GM12878 (cell line): ENCODE data around the gene FAM120A. TPM values are rescaled to one million over a fixed set of nuclear protein-coding genes. Genes with fewer than 3 reads are reported as not detected.

ENCODE experiments used
- ATAC-seq: fragments of 200-7000 bp; cut with Tn5 transposase; 3 replicates; pipeline ENCODE4 v1.9.1; 2020; ENCODE audit warnings: mild to moderate bottlenecking, moderate library complexity
- BruUV-seq: library from RNA; stranded (reverse); fragments of 400-500 nt; replicated peaks from 2 replicates; lab custom pipeline; 2021; lab: Mats Ljungman, UMichigan
- CTCF ChIA-PET: fragments of 300-600 bp; sonication (Branson Sonifier 250); formaldehyde crosslinking; extraction: SDS; loops from one replicate; lab custom pipeline; 2021; ENCODE audit warnings: inconsistent platforms; lab: Yijun Ruan, JAX
- POLR2A ChIA-PET: fragments of 350-600 bp; formaldehyde crosslinking; extraction: SDS; loops from one replicate; lab custom pipeline; 2021; ENCODE audit warnings: inconsistent platforms; lab: Charles Lee
- RAD21 ChIA-PET: fragments of 300-600 bp; sonication (Branson Sonifier 250); formaldehyde crosslinking; loops from one replicate; lab custom pipeline; 2023; ENCODE audit warnings: antibody characterized with exemption; ENCODE audit not compliant: unreplicated experiment; lab: Charles Lee
- SMC1A ChIA-PET: fragments of 300-600 bp; sonication (Branson Sonifier 250); formaldehyde crosslinking; loops from one replicate; lab custom pipeline; 2023; ENCODE audit not compliant: unreplicated experiment, uncharacterized antibody; lab: Charles Lee
- DNase-seq: peaks from one replicate; pipeline ENCODE4 v3.0.0-alpha.2; 2011; ENCODE audit warnings: low read depth, low spot score
- FAIRE-seq: peaks from 3 replicates; lab custom pipeline; 2011; peaks lifted over from hg19 to GRCh38; lab: Jason Lieb, UNC
- H2AFZ ChIP-seq: 2 replicates; pipeline ENCODE4 v1.6.0; 2011; ENCODE audit warnings: low read depth, low read length, control low read depth; ENCODE audit not compliant: control insufficient read depth
- H3K27ac ChIP-seq: 2 replicates; pipeline ENCODE4 v1.5.1; 2011; ENCODE audit warnings: control low read depth; ENCODE audit not compliant: control insufficient read depth, insufficient read depth
- H3K27me3 ChIP-seq, 2 experiments: replicated peaks in 1 of 2; 2 replicates each; pipeline versions ENCODE4 v1.6.0 to v1.6.1; 2011; ENCODE audit warnings: low read length in 1 of 2; ENCODE audit not compliant: control insufficient read depth in 2 of 2, insufficient read depth in 2 of 2
- H3K36me3 ChIP-seq, 2 experiments: 2 replicates each; pipeline ENCODE4 v1.5.1; 2011; ENCODE audit warnings: low read length in 1 of 2; ENCODE audit not compliant: control insufficient read depth in 2 of 2, insufficient read depth in 2 of 2
- H3K4me1 ChIP-seq: 2 replicates; pipeline ENCODE4 v1.6.1; 2011; ENCODE audit warnings: mild to moderate bottlenecking, low read length, moderate library complexity, mixed read lengths; ENCODE audit not compliant: control insufficient read depth, insufficient read depth
- H3K4me2 ChIP-seq: 2 replicates; pipeline ENCODE4 v1.6.0; 2011; ENCODE audit warnings: control low read depth; ENCODE audit not compliant: control insufficient read depth, insufficient read depth
- H3K4me3 ChIP-seq: fragments of 200-600 bp; sonication (generic); 2 replicates; pipeline ENCODE4 v1.5.1; 2016
- H3K79me2 ChIP-seq: 2 replicates; pipeline ENCODE4 v1.6.0; 2011; ENCODE audit warnings: low read length; ENCODE audit not compliant: control insufficient read depth, insufficient read depth
- H3K9ac ChIP-seq: 2 replicates; pipeline ENCODE4 v1.8.0; 2011; ENCODE audit warnings: low read length, control low read depth, mixed read lengths; ENCODE audit not compliant: control insufficient read depth, insufficient read depth
- H3K9me3 ChIP-seq: replicated peaks from 3 replicates; pipeline ENCODE4 v1.5.1; 2011; ENCODE audit warnings: mild to moderate bottlenecking, low read length; ENCODE audit not compliant: control insufficient read depth, insufficient read depth
- H4K20me1 ChIP-seq: 2 replicates; pipeline ENCODE4 v1.6.0; 2011; ENCODE audit not compliant: control insufficient read depth, insufficient read depth
- CBX5 ChIP-seq: sonication (generic); IDR thresholded peaks from 2 replicates; pipeline ENCODE4 v1.6.1; 2016; ENCODE audit warnings: low read depth, moderate library complexity, mild to moderate bottlenecking, inconsistent platforms
- FOXK2 ChIP-seq: fragments of 450-650 bp; IDR thresholded peaks from 2 replicates; pipeline ENCODE4 v1.6.1; 2017; ENCODE audit warnings: mild to moderate bottlenecking, moderate library complexity
- HDAC6 ChIP-seq: fragments of 200-600 bp; sonication (generic); IDR thresholded peaks from one replicate; pipeline ENCODE4 v1.8.0; 2017; ENCODE audit warnings: antibody characterized with exemption; ENCODE audit not compliant: unreplicated experiment
- IRF3 ChIP-seq: fragments of 450-650 bp; IDR thresholded peaks from 2 replicates; pipeline ENCODE4 v1.6.1; 2014; ENCODE audit warnings: mild to moderate bottlenecking
- JUNB ChIP-seq: IDR thresholded peaks from 2 replicates; pipeline ENCODE4 v1.6.1; 2016; ENCODE audit warnings: antibody characterized with exemption, mild to moderate bottlenecking
- NFXL1 ChIP-seq: fragments of 450-650 bp; IDR thresholded peaks from 2 replicates; pipeline ENCODE4 v1.6.1; 2017; ENCODE audit warnings: antibody characterized with exemption, mild to moderate bottlenecking, borderline replicate concordance
- POU2F2 ChIP-seq: IDR thresholded peaks from 3 replicates; pipeline ENCODE4 v1.6.1; 2011; ENCODE audit warnings: low read depth, mild to moderate bottlenecking, low read length, borderline replicate concordance
- STAT1 ChIP-seq: fragments of 450-650 bp; conservative IDR thresholded peaks from 2 replicates; pipeline ENCODE4 v1.6.1; 2014; ENCODE audit warnings: antibody characterized with exemption, mild to moderate bottlenecking
- SUZ12 ChIP-seq: fragments of 200-600 bp; sonication (generic); IDR thresholded peaks from one replicate; pipeline ENCODE4 v1.6.1; 2018; ENCODE audit warnings: antibody characterized with exemption, mild to moderate bottlenecking; ENCODE audit not compliant: unreplicated experiment
- TAF1 ChIP-seq: IDR thresholded peaks from 2 replicates; pipeline ENCODE4 v1.6.1; 2011; ENCODE audit warnings: mild to moderate bottlenecking, low read depth, low read length, borderline replicate concordance
- TCF3 ChIP-seq: IDR thresholded peaks from 2 replicates; pipeline ENCODE4 v1.6.1; 2012; ENCODE audit warnings: low read depth, mild to moderate bottlenecking, low read length, borderline replicate concordance; ENCODE audit not compliant: insufficient read depth
- TCF7 ChIP-seq: IDR thresholded peaks from 2 replicates; pipeline ENCODE4 v1.6.1; 2014; ENCODE audit warnings: antibody characterized with exemption, borderline replicate concordance
- ZSCAN29 ChIP-seq: fragments of 450-650 bp; IDR thresholded peaks from 2 replicates; pipeline ENCODE4 v1.6.1; 2017; ENCODE audit warnings: mild to moderate bottlenecking, moderate library complexity
- WGBS: methylation state at CpG from one replicate; pipeline ENCODE4 v1.1.6; 2016; ENCODE audit warnings: low lambda C conversion rate; ENCODE audit not compliant: insufficient replicate concordance, insufficient coverage; ENCODE audit errors: missing lambda C conversion rate; 5-methylcytosine and 5-hydroxymethylcytosine counted together
- in situ Hi-C: fragments of 300-500 bp; cut with MboI; formaldehyde crosslinking; loops from 9 replicates; pipeline ENCODE4 v1.14.3; 2018; ENCODE audit warnings: mixed read lengths
- intact Hi-C: fragments of 100-400 bp; cut with micrococcal nuclease; formaldehyde crosslinking; loops from one replicate; pipeline ENCODE4 v1.14.2; 2022; ENCODE audit not compliant: unreplicated experiment
- polyA plus RNA-seq, 11 experiments: library from polyadenylated mRNA; depleted of rRNA in 4 of 11; unstranded in 6 of 11; stranded (reverse) in 5 of 11; fragments of >200 nt; fragmentation: Nextera tagmentation in 4 of 11; fragmentation: Illumina TruSeq in 1 of 11; extraction: Ambion mirVana in 4 of 11; extraction: Trizol in 1 of 11; gene quantifications; 1 replicate in 1 of 11; 2 replicates in 10 of 11; pipeline versions ENCODE4 v1.2.1 to v1.2.3, GENCODE V29; 2011 to 2016; ENCODE audit warnings: inconsistent platforms in 2 of 11, missing spikeins in 2 of 11, low read depth in 1 of 11
- total RNA-seq, 4 experiments: library from RNA; depleted of rRNA in 3 of 4; stranded (reverse); fragments of >200 nt in 3 of 4; fragmentation: Illumina TruSeq in 1 of 4; extraction: Trizol in 1 of 4; gene quantifications; 2 replicates each; pipeline versions ENCODE4 v1.2.1 to v1.2.3, GENCODE V29; 2013 to 2021
- TF ChIP-seq, protein P1 (sequence below), 3 experiments: IDR thresholded peaks in 2 of 3; conservative IDR thresholded peaks in 1 of 3; 2 replicates each; pipeline ENCODE4 v1.5.1; 2011; ENCODE audit warnings: low read depth in 3 of 3, low read length in 3 of 3, mild to moderate bottlenecking in 3 of 3, control low read depth in 2 of 3, moderate library complexity in 2 of 3, inconsistent platforms in 1 of 3, mixed read lengths in 1 of 3; ENCODE audit not compliant: control insufficient read depth in 2 of 3, insufficient read depth in 1 of 3; ENCODE audit errors: extremely low read depth in 1 of 3
- TF ChIP-seq, protein P2 (sequence below): IDR thresholded peaks from 2 replicates; pipeline ENCODE4 v1.6.1; 2012; ENCODE audit warnings: low read depth, low read length, improper control_type of control experiment

Gene FAM120A
- total and polyA plus RNA-seq, 10 of the 15 experiments (the other 5 are each of a cell fraction or from before 2014, with no cell fraction given), result 13.1 to 89.6 (median 52.5) TPM

- no peaks in the 10 kb centered on the region for H3K27me3 ChIP-seq
- CTCF ChIA-PET, result interaction anchor here (3.6 kb wide), 1 partner anchor 16 kb away, joined by 26 read pairs; no protein-coding TSS in a partner anchor
- no peak for TF ChIP-seq NFXL1
- no peak for TF ChIP-seq CBX5
- TF ChIP-seq FOXK2, result no peak
- no peak for TF ChIP-seq TCF3
- no peak for TF ChIP-seq STAT1
- BruUV-seq, result no TSS peak
- intact Hi-C loops, result no loop called here
- in situ Hi-C loops, result no loop called here
- DNase-seq, result no peak
- no peak for ATAC-seq
- H2AFZ ChIP-seq, result no peak overlapping the region
- H3K9me3 ChIP-seq, result no peaks in the 10 kb centered on the region
- no peak overlapping the region for H3K9ac ChIP-seq
- POLR2A ChIA-PET, result interaction anchor here (0.5 kb wide), 1 partner anchor 13 kb away, joined by 3 read pairs; no protein-coding TSS in a partner anchor
- FAIRE-seq, result no peak
- H3K27ac ChIP-seq, result no peak overlapping the region
- RAD21 ChIA-PET, result interaction anchor here (0.9 kb wide), 1 partner anchor 17 kb away, joined by 3 read pairs; no protein-coding TSS in a partner anchor
- peaks cover 11 to 25% of the 10 kb centered on the region in 2 experiments; a peak in 3 of 4 replicates for H3K36me3 ChIP-seq
- SMC1A ChIA-PET, result interaction anchor here (0.8 kb wide), 1 partner anchor 93 kb away, joined by 4 read pairs; no protein-coding TSS in a partner anchor
- H3K79me2 ChIP-seq, result no peaks in the 10 kb centered on the region; the same call in 1 of the 2 replicates
- H4K20me1 ChIP-seq, result no peaks in the 10 kb centered on the region
- H3K4me2 ChIP-seq, result no peak overlapping the region
- no peaks in the 10 kb centered on the region for H3K4me1 ChIP-seq
- H3K4me3 ChIP-seq, result no peak overlapping the region
- WGBS, result 82% methylated on average over 5 of the region's 5 CpGs
Observed at GRCh38 chr9:93549611-93550010, 98.1 kb downstream of the FAM120A start.

- POLR2A ChIA-PET, result no interaction called here
- TF ChIP-seq, protein P1, sequence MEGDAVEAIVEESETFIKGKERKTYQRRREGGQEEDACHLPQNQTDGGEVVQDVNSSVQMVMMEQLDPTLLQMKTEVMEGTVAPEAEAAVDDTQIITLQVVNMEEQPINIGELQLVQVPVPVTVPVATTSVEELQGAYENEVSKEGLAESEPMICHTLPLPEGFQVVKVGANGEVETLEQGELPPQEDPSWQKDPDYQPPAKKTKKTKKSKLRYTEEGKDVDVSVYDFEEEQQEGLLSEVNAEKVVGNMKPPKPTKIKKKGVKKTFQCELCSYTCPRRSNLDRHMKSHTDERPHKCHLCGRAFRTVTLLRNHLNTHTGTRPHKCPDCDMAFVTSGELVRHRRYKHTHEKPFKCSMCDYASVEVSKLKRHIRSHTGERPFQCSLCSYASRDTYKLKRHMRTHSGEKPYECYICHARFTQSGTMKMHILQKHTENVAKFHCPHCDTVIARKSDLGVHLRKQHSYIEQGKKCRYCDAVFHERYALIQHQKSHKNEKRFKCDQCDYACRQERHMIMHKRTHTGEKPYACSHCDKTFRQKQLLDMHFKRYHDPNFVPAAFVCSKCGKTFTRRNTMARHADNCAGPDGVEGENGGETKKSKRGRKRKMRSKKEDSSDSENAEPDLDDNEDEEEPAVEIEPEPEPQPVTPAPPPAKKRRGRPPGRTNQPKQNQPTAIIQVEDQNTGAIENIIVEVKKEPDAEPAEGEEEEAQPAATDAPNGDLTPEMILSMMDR (IDR thresholded peaks at IDR 0.05 in 2 of 3, conservative IDR thresholded peaks at IDR 0.05 in 1 of 3; ENCODE audit: control insufficient read depth in 2 of 3, extremely low read depth in 1 of 3, insufficient read depth in 1 of 3, low read depth in 3 of 3, low read length in 3 of 3), result no peak
- TF ChIP-seq SUZ12, result no peak
- TF ChIP-seq, protein P2, sequence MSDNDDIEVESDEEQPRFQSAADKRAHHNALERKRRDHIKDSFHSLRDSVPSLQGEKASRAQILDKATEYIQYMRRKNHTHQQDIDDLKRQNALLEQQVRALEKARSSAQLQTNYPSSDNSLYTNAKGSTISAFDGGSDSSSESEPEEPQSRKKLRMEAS, result no peak
- TF ChIP-seq JUNB, result no peak
- no peak for TF ChIP-seq IRF3
- no peak for TF ChIP-seq ZSCAN29
- no peak for TF ChIP-seq TCF7
- TF ChIP-seq TAF1, result no peak
- TF ChIP-seq HDAC6, result no peak
- no peak for TF ChIP-seq POU2F2
Observed at GRCh38 chr9:93552923-93553322, 101.4 kb downstream of the FAM120A start.

More at GRCh38 chr9:93552923-93553322, 101.4 kb downstream of the FAM120A start:
- ATAC-seq (no peak), FAIRE-seq (no peak), DNase-seq (no peak)
- H3K4me3 ChIP-seq, result no peak overlapping the region
- H3K4me2 ChIP-seq, result no peak overlapping the region
- no peak overlapping the region for H3K9ac ChIP-seq
- no peak overlapping the region for H3K27ac ChIP-seq
- ChIA-PET SMC1A (interaction anchor here (1.3 to 1.4 kb wide), 2 partner anchors 13 kb away, joined by 3 to 7 read pairs; no protein-coding TSS in a partner anchor), RAD21 (interaction anchor here (1.3 kb wide), 1 partner anchor 13 kb away, joined by 5 read pairs; no protein-coding TSS in a partner anchor), CTCF (interaction anchor here (1.4 kb wide), 1 partner anchor 13 kb away, joined by 11 read pairs; no protein-coding TSS in a partner anchor)
- no peak overlapping the region for H2AFZ ChIP-seq
- H3K36me3 ChIP-seq, result peaks cover 3 to 13% of the 10 kb centered on the region in 2 experiments
- BruUV-seq, result no TSS peak
- no peaks in the 10 kb centered on the region for H4K20me1 ChIP-seq
- intact Hi-C loops, result no loop called here
- H3K9me3 ChIP-seq, result no peaks in the 10 kb centered on the region
- in situ Hi-C loops, result no loop called here
- no peaks in the 10 kb centered on the region for H3K79me2 ChIP-seq
- H3K4me1 ChIP-seq, result no peaks in the 10 kb centered on the region
- no peaks in the 10 kb centered on the region for H3K27me3 ChIP-seq
- 86% methylated on average over 1 of the region's 1 CpG for WGBS
